Measurements from ENCODE around the gene KMT2E. TPM values are rescaled to one million over a fixed set of nuclear protein-coding genes. Genes with fewer than 3 reads are reported as not detected.

Gene KMT2E
- polyA plus RNA-seq, 12 donors = 36.2 to 76.4 (median 45.4) TPM

GRCh38 chr7:105073143-105073542, 59.1 kb downstream of the KMT2E start:
- DNase-seq = no peak

DNA sequence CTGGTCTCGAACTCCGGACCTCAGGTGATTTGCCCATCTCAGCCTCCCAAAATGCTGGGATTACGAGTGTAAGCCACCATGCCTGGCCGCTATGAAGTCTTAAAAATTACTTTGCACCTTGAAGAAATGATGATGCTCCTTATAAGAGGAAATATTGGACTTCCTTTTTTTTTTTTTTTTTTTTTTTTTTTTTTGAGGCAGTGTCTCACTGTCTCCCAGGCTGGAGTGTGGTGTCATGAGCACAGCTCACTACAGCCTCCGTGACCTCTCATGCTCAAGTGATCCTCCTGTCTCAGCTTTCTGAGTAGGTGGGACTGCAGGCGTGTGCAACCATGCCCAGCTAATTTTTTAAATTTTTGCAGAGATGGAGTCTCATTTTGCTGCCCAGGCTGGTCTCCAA, 65.3 kb downstream of the KMT2E start:
- DNase-seq = no peak

DNA sequence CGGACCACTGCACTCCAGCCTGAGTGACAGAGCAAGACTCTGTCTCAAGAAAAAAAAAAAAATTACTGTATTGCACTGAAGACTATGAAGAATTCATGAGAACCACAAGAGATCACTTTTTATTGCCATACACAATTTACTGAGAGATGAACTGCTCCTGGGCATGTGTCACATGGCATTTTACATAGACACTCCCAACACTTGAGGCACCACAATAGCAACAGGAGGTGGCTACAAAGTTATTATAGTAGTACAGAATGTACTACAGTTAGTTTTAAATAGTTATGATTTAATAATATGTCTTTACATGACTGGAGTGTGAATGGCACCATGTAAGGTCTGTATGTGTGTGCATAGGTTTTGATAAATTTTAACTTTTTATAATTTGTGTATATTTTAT, 70.6 kb downstream of the KMT2E start:
- DNase-seq = no peak

DNA sequence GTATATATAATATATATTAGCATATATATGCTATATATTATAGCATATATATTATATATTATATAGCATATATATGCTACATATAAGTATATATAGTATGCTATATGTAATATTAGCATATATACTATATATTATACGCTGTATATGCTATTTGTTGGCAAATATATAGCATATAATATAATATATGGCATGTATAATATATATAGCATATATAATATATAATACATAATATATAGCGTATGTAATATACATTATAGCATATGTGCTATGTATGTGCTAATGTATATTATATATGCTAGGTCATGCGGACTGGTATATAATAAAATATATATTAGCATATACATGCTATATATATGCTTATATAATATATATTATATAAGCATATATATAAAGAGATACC, 72.8 kb downstream of the KMT2E start:
- DNase-seq = no peak

DNA sequence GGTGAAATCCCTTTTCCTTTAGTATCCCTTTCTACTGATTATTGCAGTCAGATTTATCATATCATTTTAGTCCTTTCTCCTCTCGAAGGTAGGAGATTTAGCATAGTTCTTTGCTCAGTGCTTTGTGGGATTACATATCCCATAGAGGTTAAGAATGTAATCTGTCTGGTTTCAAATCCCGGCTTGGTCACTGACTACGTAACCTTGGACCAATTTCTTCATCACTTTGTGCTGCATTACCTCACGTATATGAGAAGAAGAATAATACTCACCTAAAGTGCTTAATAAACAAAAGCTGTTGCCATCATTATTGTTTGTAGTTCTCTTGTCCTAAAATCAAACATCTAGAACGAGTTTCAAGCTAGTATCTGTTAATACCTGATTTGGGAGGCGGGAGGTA, 74.0 kb downstream of the KMT2E start:
- no peak for DNase-seq

DNA sequence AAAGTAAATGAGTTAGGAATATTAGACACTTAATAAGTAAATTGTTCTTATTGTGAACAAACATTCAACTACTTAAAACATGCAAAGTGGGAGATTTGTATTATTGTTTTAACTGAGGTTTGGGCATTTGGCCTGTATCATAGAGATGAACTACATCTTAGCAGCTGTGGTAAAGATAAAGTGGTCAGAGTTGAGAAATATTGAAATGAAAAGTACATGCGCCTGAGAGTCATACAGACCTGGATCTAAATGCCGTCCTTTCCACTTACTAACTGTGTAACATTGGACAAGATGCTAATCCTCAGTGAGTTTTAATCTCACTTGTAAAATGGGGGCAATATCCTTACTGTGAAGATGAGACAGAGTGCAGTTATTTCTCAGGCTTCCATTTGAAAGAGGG, 74.5 kb downstream of the KMT2E start:
- DNase-seq = no peak

- DNase-seq = no peak
Measured at GRCh38 chr7:105094966-105095365, 81.0 kb downstream of the KMT2E start.

GRCh38 chr7:105096306-105096705, 82.3 kb downstream of the KMT2E start:
- DNase-seq = no peak

- no peak for DNase-seq
Measured at GRCh38 chr7:105097619-105098018, 83.6 kb downstream of the KMT2E start.

DNA sequence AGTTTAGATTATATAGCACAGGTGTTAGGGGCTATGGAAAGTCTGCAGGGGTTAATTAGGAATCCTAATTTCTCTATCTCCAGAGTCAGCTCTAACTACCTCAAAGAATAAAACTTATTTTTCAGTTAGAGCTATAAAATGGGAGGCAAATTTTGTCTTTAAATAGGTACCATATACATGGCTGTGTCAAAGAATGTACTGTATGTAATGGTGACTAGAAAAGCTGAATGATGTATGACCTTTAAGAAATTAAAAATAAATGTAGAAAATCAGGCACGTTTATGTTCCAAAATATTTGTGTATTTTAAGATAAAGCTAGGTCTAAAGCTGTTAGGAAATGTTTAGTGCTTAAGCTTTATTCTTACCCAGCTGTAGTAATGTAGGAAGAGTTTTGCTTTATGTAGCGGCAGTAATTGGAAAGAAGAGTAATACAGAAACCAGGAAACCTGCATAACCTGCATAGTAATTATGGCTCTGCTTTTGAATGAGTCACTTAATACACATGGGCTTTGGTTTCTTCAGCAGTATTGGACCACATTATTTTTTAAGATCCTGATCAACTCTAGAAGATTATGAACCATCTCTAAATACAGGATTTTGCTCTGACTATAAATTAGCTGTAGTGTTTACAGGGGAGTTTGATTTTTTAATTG, 85.0 kb downstream of the KMT2E start:
- no peak for DNase-seq

DNA sequence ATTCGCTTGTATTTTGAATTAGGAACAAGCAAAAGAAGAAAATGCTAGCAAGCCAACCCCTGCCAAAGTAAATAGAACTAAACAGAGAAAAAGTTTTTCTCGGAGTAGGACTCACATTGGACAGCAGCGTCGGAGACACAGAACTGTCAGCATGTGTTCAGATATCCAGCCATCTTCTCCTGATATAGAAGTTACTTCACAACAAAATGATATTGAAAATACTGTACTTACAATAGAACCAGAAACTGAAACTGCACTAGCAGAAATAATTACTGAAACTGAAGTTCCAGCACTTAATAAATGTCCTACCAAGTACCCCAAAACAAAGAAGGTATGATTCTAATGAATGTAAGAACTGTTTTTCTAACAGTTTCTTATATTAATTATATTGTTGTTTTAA, 87.9 kb downstream of the KMT2E start:
- DNase-seq = no peak

DNA sequence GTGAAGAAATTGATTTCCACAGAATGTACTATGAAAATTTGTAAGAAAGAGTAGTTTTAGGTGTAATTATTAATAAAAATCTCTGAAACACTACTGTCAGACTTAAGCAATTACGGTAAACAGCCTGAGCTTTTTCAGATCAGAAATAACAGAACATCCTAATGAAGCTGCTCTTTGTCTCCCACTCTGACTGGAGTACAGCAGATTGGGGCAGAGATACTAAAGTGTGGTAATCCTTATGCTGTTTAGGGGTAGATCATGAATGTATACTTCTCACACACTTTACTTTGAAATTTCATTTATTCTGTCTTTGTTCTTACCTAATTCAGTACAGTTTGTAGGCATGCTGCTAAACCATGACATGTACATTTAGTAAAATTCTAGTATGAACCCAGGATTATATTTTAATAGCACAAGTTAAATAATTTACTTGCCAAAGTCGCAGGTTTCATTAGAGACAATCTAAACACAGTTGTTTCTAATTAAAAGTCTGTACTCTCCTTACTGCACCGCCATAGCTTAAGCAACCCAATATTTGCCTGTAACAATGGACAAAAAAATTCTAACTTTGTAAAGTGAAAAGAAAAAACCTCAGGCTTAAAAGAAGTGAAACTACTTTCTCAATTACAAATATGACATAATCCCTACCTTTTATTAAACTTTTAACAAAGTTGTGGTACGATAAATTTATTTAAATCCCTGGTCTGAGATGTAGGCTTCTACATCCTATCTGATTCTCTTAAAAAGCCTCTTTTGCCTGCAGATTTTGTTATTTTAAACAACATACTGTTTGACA, 88.8 kb downstream of the KMT2E start:
- DNase-seq = no peak

GRCh38 chr7:105105579-105105978, 91.6 kb downstream of the KMT2E start:
- DNase-seq = no peak

GRCh38 chr7:105106473-105106872, 92.5 kb downstream of the KMT2E start:
- DNase-seq = no peak

DNA sequence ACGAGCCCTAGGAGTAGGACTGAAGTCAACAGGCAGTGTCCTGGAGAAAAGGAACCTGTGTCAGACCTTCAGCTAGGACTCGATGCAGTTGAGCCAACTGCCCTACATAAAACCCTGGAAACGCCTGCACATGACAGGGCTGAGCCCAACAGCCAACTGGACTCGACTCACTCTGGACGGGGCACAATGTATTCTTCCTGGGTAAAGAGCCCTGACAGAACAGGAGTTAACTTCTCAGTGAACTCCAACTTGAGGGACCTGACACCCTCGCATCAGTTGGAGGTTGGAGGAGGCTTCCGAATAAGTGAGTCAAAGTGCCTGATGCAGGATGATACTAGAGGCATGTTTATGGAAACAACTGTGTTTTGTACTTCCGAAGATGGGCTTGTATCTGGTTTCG, 93.5 kb downstream of the KMT2E start:
- no peak for DNase-seq

DNA sequence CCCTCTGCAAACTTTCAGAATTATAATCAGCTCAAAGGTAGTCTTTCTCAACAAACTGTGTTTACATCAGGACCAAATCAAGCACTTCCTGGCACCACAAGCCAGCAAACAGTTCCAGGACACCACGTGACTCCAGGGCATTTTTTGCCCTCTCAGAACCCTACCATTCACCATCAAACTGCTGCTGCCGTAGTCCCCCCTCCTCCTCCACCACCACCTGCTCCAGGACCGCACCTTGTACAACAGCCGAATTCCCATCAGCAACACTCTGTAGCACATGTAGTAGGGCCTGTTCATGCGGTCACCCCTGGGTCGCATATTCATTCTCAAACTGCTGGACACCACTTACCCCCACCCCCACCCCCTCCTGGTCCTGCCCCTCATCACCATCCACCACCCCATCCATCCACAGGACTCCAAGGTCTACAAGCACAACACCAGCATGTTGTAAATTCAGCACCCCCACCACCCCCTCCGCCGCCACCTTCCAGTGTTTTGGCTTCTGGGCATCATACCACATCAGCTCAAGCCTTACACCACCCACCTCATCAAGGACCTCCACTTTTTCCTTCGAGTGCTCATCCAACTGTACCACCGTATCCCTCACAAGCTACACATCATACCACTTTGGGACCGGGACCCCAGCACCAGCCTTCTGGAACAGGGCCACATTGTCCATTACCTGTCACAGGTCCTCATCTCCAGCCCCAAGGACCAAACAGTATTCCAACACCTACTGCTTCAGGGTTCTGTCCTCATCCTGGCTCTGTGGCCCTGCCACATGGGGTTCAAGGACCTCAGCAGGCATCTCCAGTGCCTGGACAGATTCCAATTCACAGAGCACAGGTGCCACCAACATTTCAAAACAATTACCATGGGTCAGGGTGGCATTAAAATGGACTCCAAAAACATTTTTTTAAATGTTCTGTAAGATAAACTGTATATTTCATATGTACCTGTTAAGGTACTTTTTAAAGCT, 98.7 kb downstream of the KMT2E start:
- DNase-seq = no peak

GRCh38 chr7:105118612-105119600, 104.9 kb downstream of the KMT2E start:
- no peak for DNase-seq

- peak; percentile 20 for DNase-seq
Measured at GRCh38 chr7:105122619-105123018, 108.6 kb downstream of the KMT2E start.

- no peak for DNase-seq
Measured at GRCh38 chr7:105125745-105126144, 111.7 kb downstream of the KMT2E start.

GRCh38 chr7:105126436-105126975, 112.5 kb downstream of the KMT2E start:
- DNase-seq = no peak

GRCh38 chr7:105127179-105127578, 113.2 kb downstream of the KMT2E start:
- DNase-seq = no peak

Data from muscle of arm (tissue), 12 donors.